Stimulated activated CD4-positive, alpha-beta T cell treated with anti-CD3 and anti-CD28 coated beads, Interleukin-15, amount 100 ng/mL, for 1 hour (primary cell): ENCODE data around the gene MLYCD.

Source experiments
- DNase-seq, 2 donors: peaks; one replicate each; pipeline ENCODE4 v3.0.0-alpha.2; 2020; ENCODE audit warnings: low read depth in 1 of 2, low spot score in 1 of 2

The MLYCD gene

DNA sequence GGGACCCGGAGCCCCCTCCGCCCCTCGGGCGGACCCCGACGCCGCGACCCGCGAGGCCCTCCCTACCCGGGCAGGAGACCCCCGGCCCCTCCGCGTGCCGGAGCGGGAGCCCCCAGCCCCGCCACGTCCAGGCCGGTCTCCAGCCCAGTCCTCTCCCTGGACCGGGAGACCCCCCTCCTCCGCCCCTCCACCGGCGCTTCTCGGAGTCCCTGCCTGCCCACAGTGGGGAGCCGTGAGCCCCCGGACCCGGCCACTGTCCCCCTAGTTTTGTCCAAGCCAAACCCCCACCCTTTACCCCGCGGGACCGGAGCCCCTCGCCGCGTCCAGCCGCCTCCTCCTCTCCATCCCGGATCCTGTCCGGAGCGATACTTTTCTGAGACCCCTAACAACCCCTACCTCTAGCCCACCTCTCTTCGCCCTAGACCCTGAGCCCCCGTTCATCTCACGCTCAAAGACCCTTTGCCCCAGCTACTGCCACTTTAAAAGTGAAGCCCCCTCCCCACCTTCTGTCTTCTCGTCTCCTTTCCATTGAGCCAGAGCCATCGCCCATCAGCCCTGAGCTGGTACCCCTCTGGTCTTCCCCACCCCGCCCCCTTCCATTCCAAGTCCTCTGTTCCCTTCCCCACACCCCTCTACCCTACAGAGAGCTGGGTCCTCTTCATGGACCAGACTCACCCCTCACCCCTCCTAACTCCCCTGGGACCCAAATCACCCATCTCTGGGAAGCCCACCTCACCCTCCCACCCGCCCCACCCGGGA lies 70.2 kb downstream of the MLYCD start:
- no peak for DNase-seq

DNA sequence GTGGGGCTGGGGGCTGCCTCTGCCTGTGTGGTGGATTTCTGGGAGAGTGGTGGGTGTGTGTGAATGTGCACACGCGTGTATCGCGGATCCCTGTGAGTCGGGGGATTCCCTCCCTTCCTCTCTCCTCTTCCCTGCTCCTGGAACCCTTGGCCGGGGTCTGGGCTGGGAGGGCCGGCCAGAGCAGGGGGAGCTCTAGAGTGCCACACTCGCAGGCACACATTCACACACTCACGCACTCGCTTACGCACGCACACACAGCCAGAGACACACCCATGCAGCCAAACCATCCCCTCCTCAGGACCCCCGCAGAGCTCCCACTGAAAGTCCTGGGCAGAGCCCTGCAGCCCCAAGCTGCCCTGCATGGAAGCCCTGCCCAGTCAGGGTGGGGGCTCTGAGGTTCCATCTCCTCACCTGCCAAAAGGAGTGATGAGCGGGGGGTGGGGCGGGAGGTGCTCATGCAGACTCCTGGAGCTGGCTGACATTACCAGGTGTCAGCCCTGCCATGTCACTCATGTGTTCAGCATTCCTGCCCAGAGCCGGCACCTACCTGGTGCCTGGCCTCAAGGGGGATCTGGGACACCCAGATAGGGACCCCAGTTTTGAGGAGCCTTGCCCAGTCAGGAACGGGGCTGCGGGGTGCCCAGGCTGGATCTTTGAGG lies 71.0 kb downstream of the MLYCD start:
- no peak for DNase-seq

DNA sequence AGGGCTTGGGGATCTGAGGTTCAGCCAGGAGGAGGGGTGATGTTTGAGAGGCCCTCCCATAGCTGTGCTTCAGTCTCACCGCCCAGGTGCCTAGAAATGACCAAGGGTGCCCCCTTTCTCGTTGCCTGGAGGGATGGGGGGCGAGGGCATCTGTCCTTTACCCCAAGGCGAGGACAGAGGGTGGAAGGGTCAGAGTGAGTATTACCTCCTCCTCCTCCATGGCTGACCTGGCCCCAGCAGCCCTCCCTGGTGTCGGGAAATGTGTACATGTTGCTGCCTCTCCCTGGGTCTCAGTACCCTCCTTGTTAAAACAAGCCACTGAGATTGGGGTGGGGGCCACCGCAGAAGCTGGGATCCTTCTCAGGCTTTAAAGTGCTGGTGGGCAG lies 71.5 kb downstream of the MLYCD start:
- no peak for DNase-seq

DNA sequence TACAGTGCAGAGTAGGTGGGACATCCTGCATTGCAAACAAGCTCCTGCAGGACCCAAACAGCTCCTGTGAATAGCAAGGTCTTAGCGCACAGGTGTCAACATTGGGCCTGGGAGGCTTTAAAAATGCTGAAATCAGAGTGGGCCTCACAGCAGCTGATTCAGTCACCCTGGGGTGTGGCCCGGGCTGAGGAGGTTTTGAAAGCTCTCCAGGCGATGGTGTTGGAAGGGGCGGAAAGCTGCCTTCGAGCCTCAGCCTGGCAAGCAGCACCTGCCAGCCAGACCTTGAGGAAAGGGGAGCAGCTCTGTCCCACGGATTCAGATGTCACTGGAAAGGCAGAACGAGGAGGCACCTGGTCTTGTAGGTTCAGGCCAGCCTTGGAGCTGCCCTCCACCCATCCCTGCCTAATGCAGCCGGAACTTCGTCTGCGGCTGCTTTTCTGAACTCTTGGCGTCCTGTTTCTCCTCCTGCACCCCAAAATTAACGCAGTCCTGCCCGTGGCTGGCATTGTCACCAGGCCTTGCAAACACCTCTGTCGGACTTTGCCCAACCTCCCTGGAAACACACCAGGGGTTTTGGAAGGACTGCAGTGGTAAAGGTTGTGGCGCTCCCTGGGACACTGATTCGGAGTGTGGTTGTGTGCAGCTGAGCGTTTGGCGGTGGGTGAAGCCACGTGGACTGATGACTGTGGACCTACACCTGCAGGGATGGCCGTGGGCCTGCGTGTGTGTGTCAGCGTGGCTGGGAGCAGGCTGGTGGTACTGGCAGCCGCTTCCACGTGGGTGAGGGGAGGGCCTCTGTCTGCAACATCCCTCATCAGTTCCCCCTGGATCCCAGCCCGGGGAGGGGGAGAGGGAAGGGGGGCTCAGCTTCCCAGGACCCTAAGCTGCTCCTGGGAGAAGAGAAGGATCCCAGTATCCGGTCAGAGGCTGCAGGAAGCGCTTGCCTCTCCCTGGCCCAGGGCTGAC lies 72.5 kb downstream of the MLYCD start:
- DNase-seq = no peak

DNA sequence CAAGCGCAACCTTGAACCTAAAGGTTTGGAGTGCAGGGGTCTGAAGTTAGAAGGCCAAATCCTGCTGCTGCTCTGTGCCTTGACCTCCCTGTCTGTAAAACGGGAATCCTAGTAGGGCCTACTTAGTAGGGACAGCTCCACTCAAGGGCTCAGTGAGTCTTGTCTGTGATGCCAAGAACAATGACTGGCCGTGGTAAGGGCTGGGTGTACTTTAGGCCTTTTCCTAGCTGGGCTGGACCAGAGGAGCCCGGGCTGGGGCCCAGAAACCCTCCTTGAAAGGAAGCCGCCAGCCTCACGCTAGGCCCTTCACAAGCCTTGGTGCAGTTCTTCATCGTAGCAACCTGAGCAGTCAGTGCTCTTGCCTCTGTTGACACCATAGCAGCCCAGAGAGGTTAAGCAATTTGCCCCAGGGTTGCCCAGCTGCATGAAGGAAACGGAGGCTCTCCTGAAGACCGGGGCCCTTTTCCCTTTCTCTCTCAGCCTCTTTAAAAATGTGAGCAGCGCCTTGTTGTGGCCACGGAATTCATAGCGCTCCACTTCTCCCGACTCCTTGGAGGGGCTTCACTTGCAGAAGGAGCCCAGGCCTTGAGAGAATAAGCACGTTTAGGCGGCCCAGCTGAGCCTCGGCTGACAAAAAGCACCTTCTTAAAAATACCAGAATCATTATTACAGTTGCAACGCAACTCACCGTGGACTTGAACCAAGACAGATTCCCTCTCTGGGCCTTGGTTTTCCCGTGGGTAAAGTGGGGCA lies 73.5 kb downstream of the MLYCD start:
- DNase-seq = no peak

DNA sequence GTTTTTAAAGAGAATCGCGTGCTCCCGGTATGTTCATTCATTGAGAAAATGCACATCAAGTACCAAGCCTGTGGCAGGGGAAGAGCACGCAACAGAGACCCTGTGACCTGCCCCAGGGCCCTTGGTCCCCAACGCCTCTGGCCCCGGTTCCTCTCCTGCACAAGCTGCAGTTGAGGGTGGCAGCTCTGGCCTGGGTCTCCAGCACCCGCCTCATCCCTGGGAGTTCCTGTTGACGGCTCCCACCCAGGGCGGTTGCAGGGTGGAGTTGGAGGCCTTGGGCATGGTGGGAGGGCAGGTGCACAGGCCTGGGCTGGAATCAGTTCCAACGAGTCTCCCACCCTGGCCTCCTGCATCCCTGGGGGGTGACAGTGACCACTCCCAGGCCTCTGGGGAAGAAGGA lies 74.2 kb downstream of the MLYCD start:
- DNase-seq = no peak

DNA sequence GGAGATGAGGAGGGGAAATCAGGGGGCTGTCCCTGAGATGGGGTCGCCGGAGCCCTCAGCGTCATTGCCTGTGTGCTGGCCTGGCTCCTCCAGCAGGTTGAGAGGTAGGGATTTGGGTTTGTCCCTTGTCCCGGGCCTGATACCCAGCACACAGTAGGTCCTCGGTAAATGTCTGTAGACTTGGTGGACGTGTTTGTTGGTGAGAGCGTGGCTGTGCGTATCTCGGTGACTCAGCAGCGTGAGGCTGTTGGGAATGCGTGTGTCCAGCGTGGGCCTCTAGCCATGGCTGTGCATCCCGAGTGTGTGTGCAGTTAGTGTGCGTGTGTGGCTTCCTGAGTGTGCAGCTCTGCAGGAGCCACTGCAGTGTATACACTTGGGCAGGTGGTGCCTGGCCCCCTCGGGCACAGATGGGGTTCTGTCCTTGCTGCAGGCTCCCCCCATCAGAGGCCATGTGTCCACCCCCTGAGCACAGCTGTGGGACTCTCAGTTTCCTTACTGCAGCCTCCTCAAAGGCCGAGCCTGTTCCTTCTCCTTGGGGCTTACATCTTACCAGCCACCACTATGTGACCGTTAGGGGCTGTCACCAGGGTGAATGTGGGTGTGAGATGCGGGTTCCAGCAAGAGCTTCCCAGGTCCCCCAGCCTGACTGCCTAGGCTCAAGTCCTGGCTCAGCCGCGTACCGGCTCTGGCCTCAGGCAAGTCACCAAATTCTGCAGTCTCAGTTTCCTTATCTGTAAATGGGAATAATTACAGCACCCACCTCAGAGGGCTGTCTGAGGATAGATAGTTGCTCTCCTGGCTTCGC lies 74.9 kb downstream of the MLYCD start:
- DNase-seq = no peak

DNA sequence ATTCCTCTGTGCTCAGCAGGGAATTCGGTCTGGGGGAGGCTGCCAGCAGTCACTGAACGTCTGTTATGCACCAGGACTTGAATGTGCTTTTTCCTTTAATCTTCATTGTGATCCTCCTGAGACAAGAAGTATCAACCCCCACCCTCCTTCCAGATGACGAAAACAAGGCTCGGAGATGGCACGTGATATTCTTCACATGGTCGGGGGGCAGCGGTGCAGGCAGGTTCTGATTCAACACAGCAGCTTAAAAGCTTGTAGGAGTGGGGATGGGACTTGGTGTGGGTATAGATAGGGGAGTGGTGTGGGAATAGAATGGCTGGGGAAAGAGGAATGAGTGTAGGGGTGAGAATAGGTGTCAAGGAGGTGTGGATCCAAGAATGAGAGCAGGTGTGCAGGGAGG lies 75.6 kb downstream of the MLYCD start:
- no peak for DNase-seq

DNA sequence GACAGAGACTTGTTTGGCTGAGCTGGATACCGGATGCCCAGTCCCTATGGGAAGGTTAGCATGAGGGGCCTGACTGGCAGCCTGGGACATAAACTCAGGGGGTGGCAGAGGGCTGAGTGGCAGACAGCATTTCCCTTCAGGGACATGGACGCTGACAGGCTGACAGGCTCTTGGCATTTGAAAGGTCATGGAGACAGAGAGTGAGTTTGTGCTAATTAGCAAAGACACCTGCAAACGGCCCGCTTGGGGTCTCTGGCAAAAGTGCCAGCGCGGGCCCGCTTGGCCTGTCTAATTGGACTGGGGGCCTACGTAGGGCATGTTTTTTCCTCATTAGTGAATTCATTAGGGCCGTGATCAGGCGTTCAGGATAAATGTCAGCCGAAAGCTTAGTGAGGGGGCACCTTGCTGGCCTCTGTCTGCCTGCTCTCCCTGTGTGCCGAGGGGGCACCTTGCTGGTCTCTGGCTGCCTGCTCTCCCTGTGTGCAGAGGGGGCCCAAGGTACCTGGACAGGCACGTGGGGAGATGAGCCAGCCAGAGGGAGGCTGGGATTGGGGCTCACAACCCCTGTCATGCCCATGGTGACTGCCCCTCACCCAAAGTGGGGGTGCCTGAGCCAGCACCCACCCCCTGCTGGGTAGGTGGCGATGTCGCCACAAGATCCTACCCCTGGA lies 76.8 kb downstream of the MLYCD start:
- DNase-seq = no peak
